Smooth muscle cell of the umbilical artery (primary cell): ENCODE results near the gene NDUFS2. TPM values are rescaled to one million over a fixed set of nuclear protein-coding genes. Genes with fewer than 3 reads are reported as not detected.

Experiments used
- total RNA-seq: library from RNA; depleted of rRNA; stranded (reverse); fragments of >200 nt; gene quantifications from 2 replicates; pipeline ENCODE4 v1.2.3, GENCODE V29; 2014

The NDUFS2 gene
- 145 and 146 TPM in 2 replicates for total RNA-seq

DNA sequence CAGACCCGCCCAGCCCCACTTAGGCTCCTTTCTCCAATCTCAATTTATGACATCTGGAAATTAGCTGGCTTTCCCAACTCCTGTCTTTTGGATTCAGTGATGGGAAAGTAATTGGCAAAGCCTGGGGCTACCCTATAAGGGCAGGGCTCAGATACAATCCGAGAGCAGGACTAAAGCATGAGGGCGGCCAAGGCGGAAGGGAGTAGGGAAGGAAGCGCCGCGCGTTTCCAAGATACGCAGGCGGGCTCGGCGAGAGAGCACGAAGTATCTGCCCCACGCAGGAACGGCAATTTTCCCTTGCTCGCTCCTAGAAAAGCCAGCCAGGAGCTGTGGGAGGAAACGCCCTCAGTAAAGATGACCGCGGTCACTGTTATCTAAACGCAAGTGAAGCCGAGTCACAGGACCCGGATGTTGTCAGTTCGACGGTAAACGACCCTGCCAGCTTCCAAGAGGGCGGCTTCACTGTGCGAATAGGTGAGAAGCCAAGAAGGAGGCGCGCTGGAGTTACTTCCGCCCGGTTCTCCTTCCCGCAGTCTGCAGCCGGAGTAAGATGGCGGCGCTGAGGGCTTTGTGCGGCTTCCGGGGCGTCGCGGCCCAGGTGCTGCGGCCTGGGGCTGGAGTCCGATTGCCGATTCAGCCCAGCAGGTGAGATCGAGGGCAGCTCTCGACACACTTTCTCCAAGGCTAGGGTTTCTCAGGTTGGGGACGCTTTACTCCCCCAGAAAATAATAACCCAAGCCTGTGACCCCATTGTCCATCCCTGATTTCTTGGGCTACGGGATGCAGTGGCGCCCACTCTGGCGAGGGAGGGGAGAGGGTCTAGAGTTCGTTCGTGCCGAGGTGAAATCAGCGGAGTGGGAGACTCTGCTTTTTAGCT, at the start of gene NDUFS2:
Gene NDUFS2 (plus strand): TSS at position 532 of the 877 bp plus-strand sequence. CDS start 19 bp downstream, at position 551.

DNA sequence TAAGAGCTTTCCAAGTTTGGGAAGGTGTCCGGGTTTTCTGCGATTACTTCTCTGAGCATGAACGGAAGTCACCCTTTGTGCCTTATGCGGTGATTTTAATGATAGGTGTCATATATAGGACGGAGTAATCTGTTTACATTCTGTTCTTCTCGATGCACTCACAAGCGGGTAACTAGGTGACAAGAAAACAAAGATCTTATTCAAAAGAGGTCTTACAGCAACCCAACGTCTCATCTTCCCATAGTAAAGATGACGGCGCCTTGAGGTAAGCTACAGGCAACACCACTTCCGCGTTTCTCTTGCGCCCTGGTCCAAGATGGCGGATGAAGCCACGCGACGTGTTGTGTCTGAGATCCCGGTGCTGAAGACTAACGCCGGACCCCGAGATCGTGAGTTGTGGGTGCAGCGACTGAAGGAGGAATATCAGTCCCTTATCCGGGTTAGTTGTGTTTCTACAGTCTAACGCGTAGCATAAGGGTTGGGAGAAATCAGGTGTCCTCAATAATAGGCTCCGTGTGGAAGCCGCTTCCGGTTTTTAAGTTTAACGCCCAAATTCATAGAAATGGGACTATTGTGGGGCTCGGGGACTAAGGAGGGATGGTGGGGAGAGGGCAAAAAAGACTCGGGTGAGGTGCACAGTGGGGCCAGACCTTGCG, 48.4 kb upstream of the NDUFS2 start, which contains the start of gene UFC1:
Gene UFC1 (plus strand): TSS at position 297 of the 656 bp plus-strand sequence. CDS start 20 bp downstream, at position 317.

DNA sequence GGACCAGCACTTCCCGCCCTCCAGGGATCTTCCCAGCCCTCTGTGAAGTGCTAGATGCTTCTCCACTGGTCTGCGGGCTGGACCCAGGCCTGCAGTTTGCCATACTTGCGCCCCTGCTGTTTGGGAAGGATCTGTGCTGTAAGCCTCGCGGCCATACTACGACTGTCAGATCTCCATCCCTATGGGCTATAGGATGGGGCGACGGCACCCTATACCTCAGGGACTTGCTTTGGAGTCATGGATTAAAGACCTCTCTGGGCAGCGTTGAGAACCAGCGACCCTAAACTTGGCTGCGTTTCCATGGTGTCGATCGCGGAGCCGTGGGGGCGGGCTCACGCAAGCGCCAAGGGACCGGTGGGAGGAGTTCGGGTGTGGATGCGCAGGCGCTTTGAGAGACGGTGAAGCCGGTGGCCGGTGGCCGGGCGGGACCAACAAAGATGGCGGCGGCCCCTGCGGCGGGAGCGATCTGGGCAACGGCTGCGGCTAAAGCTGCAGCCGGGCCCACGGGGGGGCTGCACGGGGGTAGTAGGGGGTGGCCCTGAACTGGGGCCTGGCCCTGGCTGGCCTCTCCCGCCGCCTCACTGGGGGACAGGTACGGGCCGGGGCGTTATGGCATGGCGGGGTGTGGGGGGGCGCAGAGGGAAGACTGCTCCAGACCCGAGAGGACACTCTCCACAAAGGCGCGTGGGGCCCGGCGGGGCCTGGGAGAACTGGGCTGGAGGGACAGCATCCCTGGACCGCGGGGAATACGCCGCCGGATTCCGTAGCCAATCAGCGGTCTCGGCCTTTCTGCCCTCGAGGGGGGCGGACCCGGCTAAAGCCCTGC, 42.9 kb upstream of the NDUFS2 start, which contains the start of gene USP21:
Gene USP21 (plus strand): TSS at position 414 of the 826 bp plus-strand sequence. CDS start 1,141 bp downstream, outside the sequence.

DNA sequence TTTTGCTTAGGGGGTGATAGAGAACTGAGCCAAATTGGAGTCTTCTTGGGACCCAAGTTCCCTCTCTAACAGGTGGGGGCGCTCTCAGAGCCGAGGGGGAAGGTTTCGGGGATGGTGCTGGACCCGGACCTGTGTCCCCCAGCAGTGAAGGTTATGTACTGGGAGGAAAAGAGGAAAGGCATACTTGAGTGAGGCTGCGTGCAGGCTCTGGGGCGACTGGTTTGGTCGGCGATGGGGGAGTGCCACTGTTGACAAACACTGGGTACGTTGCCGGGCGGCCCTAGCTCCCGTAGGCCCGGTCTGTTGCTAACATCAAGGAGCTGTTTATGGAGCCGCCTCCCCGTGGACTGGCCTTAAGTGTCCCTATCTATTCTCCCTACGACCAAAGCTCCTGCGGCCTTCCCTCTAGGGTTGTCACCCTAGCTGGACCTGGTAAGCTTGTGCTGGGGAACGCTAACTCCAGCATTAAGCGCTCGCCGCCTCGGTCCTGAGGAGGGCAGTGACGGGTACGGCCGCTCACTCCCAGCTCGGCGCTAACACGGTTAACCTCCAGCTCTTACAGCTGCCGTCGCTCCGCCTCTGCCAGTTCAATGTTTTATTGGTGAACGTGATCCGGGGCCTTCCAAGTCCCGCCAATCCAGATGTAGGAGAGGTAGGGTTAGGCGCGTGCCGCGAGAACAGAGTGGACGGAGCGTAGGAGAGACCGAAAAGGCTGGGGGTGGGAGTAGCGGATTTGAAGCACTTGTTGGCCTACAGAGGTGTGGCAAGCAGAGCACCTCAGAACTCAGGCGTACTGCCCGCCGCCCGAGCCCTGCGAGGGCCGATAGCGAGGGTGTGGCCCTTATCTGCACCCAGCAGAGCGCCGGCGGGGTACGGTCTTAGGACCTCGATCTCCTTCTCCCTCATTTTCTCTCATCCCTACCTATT, 36.2 kb upstream of the NDUFS2 start, which contains the start of gene PPOX:
Gene PPOX (plus strand): TSS at position 685 of the 927 bp plus-strand sequence. CDS start 422 bp downstream, outside the sequence.

DNA sequence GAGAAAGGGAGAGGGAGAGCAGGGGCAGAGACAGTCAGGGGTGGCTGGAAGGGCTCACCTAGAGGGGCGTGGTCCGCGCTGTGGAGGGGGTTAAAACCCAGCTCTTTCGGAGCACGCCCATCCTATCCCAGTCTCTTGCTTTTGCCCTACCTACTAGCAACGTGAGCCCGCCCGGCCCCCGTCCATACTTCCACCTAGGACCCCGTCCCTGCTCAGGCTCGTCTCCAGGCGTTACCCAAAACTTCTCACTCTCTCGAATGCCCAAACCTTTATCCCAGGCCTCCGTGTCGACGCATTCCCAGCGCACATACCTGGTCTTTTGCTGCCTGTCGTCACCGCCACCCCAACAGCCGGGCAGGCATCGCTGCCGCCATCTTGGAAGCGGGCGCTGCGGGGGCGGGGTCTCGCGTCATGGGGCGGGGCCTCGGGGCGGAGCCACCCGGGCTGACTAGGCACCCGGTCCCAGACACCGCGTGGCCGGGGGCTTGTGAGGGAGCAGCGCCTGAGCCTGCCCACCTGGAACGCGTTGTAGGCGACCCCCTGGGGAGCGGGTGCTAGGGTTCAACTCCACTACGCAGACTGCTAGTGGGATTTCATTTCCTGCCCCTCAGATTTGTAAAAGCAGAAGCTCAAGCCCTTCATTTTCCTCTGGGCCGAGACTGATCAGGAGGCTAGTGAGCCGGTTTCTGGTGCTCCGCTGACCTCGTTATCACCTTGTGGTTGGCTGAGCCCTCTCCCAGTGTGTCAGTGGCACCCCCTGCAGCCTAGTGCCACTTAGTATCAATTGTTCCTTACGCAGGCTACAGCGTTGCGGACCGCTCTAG, 24.8 kb upstream of the NDUFS2 start, which contains the start of gene B4GALT3:
Gene B4GALT3 (minus strand): TSS at position 396 of the 824 bp plus-strand sequence. CDS start 1,447 bp downstream, outside the sequence.

DNA sequence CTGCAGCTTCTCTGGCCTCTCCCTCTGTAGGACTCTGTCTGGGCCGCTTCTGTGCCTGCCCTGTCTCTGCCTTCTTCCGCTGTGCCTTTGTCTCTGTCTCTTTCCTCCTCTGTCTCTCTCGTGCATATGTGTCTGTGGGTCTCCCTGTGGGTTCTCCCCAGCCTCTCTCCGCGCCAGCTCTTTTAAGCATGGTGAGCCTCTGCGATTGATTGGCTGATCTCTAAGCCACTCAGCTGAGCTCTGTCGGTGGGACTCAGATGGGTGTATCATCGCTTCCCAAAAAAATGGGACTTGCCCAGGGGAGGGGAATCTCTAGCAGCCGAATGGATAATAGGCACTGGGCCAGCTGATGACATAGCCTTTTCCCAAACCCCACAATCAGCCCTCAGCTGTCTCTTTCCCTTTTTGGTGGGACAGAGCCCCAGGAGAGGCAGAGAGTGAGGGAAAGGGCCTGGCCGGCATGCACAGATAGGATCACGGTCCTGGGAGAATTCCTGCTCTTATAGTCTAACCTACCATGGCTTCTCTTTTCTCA, 3.2 kb upstream of the NDUFS2 start, which contains the start of gene ADAMTS4:
Gene ADAMTS4 (minus strand): TSS at position 158 of the 535 bp plus-strand sequence. CDS start 427 bp downstream, outside the sequence.

DNA sequence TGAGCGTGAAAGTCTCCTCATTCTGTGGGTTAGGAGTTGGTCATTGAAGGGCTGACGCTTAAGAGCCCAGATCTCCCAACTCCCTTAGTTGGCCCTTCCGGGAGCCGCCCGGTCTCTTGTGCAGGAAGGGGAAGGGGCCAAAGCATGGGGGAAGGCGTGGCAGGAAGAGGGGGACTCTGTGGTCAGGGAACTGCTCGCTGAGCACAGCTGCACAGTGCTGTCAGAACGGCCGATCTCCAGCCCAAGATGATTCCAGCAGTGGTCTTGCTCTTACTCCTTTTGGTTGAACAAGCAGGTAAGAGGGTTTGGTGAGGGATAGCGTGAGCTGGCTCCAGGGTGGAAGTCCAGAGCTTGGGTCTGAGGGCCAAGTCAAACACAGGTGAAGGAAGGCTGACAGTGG, 12.9 kb downstream of the NDUFS2 start, which contains the start of gene FCER1G:
Gene FCER1G (plus strand): TSS at position 220 of the 400 bp plus-strand sequence. CDS start 27 bp downstream, at position 247.

DNA sequence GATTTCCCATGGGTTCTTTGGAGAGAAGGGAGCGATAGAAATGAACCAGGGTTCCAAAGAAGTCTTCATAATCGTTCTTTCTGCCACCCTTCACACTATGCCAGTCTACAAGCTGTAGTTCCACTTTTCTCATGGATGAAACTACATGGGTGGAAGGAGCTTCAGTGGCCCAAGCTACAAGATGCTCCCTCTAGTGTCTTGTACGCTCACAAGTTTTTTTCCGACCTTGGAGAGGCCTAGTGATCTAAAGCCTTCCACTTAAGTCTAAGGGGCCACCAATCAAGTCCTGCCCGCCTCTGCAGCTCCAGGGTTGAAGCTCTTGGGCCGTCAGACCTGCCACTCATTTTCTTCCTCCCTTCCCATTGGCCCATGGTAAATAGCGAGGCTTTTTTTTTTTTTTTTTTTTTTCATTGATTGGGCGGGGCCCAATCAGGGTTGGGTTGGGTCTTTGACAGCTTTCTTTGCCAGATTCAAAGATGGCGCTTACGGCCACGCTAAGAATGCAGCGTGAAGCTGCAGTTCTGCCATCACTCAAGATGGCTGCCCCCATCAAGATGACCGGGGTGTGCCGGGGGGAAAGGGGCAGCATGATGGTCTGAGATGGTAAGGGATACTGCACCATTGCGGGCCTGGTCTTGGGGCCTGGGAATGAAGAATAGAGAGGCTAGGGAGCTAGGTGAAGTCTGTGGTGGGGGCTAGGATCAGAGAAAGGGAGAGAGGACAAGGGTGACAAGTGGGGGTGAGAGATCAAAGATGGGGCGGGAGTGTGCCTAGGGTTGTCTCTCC, 23.6 kb downstream of the NDUFS2 start, which contains the start of gene TOMM40L:
Gene TOMM40L (plus strand): TSS at position 527 of the 786 bp plus-strand sequence. CDS start 430 bp downstream, outside the sequence.

DNA sequence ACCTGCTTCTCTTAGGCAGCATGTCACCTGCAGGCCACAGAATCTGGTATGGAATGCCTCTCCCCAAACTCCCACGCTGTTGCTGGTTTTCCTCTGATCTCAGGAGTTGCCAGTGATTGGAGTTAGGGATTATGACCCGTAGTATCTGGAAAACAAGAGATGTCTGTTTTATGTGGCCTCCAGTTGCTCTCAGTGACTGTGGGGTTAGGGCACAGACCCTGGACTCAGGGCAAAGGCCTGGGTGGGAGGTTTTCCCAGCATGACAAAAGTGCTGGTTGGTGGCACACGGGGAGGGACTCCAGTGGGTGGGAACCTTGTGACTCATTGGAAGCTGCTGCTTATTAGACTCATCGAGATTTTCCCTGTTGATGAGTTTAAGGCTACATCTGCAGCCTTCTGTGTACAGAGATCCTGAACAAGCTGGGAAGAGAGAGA, 35.9 kb downstream of the NDUFS2 start, which contains the start of gene NR1I3:
Gene NR1I3 (minus strand): TSS at position 165 of the 435 bp plus-strand sequence. CDS start 1,638 bp downstream, outside the sequence.

DNA sequence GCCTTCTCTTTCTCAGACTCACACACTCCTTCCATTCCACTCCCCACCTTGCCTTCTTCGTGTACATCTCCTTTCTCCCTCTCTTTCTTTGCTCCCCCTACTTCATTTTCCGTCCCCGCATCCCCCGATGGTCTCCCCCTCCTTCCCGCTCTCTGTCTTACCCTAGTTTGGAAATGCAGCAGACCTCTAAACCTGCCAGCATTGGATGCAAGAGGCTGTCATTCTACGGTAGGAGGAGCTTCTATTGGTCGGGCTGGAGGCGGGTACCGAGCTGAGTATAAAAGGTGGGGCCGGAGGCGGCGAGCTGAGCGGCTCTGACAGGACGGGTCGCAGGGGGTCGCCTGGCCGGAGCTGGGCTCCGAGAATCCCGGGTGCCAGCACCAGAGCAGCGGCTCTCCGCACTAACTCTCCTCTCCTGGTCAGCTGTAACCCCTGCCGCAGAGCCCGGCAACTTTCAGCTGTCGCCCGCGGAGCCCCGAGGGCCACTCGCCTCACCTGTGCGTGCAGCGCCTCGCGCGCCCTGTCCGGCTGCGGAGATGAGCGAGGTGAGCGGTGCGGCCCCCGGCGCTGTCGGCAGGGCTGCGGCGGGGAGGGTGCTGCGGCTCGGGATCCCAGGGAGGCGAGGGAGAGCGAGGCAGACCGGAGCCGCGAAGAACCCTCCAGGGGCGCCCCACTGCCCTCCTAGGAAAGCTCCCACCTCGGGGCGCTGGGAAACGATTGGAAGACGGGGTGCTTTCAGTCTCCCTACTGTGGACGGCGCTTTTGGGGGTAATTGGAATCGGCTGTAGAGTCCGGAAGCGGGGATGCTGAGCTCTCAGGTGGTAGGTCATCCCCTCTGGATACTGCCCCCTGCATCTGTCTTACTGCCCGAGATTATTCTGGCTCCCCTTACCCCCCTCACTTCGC, 56.5 kb downstream of the NDUFS2 start, which contains the start of gene PCP4L1:
Gene PCP4L1 (plus strand): TSS at position 307 of the 906 bp plus-strand sequence. CDS start 230 bp downstream, at position 537.

Other genes with a start within 250 kb of the NDUFS2 start
- gene ITLN2, start 247.6 kb upstream of the NDUFS2 start, total RNA-seq, result not detected in 2 replicates
- gene F11R, start 181.2 kb upstream of the NDUFS2 start, total RNA-seq, result 21.2 and 23.2 TPM in 2 replicates
- 10.7 and 17.8 TPM in 2 replicates for gene TSTD1, start 163.4 kb upstream of the NDUFS2 start, total RNA-seq
- 49.4 and 76.0 TPM in 2 replicates for gene USF1, start 156.4 kb upstream of the NDUFS2 start, total RNA-seq
- 0.05 TPM in 1 of 2 replicates, not detected in the other for gene ARHGAP30, start 132.5 kb upstream of the NDUFS2 start, total RNA-seq
- 0.30 and 1.8 TPM in 2 replicates for gene NECTIN4, start 112.8 kb upstream of the NDUFS2 start, total RNA-seq
- 1.2 and 1.5 TPM in 2 replicates for gene KLHDC9, start 104.0 kb upstream of the NDUFS2 start, total RNA-seq
- gene PFDN2, start 84.3 kb upstream of the NDUFS2 start, total RNA-seq, result 45.1 and 49.0 TPM in 2 replicates
- 19.1 and 21.1 TPM in 2 replicates for gene NIT1, start 84.3 kb upstream of the NDUFS2 start, total RNA-seq
- gene DEDD, start 69.7 kb upstream of the NDUFS2 start, total RNA-seq, result 18.1 and 29.1 TPM in 2 replicates
- gene UFC1, start 48.4 kb upstream of the NDUFS2 start, total RNA-seq, result 81.8 and 134 TPM in 2 replicates
- 7.7 and 11.0 TPM in 2 replicates for gene USP21, start 42.9 kb upstream of the NDUFS2 start, total RNA-seq
- 9.2 and 9.7 TPM in 2 replicates for gene PPOX, start 35.9 kb upstream of the NDUFS2 start, total RNA-seq
- 36.8 and 40.1 TPM in 2 replicates for gene B4GALT3, start 24.9 kb upstream of the NDUFS2 start, total RNA-seq
- gene ADAMTS4, start 3.3 kb upstream of the NDUFS2 start, total RNA-seq, result 14.3 and 20.3 TPM in 2 replicates
- gene FCER1G, start 12.9 kb downstream of the NDUFS2 start, total RNA-seq, result 0.59 TPM in 1 of 2 replicates, not detected in the other
- gene APOA2, start 21.3 kb downstream of the NDUFS2 start, total RNA-seq, result not detected in 2 replicates
- gene TOMM40L, start 23.7 kb downstream of the NDUFS2 start, total RNA-seq, result 8.0 and 9.0 TPM in 2 replicates
- not detected in 2 replicates for gene NR1I3, start 35.8 kb downstream of the NDUFS2 start, total RNA-seq
- not detected in 2 replicates for gene PCP4L1, start 56.4 kb downstream of the NDUFS2 start, total RNA-seq
- 0.88 and 0.89 TPM in 2 replicates for gene MPZ, start 107.6 kb downstream of the NDUFS2 start, total RNA-seq
- gene SDHC, start 112.0 kb downstream of the NDUFS2 start, total RNA-seq, result 32.7 and 38.2 TPM in 2 replicates
- not detected in 2 replicates for gene CFAP126, start 165.5 kb downstream of the NDUFS2 start, total RNA-seq